GM18873 (cell line): ENCODE measurements around the gene NEDD9.

ENCODE experiments used
- ATAC-seq: cut with Tn5 transposase; IDR thresholded peaks from one replicate; pipeline ENCODE4 v1.9.1; 2021; ENCODE audit warnings: mild to moderate bottlenecking, moderate library complexity, moderate number of reproducible peaks; ENCODE audit not compliant: unreplicated experiment, low FRiP score

NEDD9 gene

DNA sequence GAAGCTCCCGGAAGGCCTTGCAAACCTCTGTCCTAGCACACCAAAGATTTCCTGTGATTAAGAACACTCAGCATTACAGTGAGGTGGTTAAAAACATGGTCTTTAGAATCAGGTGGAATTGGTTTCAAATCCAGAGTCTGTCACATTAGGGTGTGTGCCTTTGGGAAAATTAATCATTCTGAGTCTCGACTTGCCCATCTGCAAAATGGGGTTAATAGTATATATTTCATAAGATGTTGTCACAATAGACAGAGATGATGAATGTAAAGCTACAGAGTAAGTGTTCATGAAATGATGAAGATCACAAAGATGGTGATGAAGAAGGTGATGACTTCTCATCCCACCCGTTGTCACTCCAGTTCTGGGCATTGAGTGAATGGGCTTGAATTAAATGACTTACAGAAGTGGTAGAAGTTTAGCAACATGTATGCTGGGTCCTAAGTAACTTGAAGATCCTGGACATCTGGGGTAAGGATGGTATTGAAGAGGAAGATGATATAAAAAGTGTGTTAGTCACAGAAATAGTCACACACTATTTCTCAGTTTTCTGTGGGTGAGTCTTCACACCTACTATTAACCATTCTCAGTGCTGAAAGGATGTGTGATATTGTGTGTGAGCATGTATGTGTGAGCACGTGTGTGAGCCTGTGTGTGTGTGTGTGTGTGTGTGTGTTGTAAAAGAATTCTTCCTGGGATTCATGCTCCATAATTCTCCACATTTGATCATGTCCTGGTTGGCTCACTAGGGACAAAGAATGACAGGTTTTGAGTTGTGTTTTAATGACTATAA, 28.0 kb upstream of the NEDD9 start:
- no peak for ATAC-seq

DNA sequence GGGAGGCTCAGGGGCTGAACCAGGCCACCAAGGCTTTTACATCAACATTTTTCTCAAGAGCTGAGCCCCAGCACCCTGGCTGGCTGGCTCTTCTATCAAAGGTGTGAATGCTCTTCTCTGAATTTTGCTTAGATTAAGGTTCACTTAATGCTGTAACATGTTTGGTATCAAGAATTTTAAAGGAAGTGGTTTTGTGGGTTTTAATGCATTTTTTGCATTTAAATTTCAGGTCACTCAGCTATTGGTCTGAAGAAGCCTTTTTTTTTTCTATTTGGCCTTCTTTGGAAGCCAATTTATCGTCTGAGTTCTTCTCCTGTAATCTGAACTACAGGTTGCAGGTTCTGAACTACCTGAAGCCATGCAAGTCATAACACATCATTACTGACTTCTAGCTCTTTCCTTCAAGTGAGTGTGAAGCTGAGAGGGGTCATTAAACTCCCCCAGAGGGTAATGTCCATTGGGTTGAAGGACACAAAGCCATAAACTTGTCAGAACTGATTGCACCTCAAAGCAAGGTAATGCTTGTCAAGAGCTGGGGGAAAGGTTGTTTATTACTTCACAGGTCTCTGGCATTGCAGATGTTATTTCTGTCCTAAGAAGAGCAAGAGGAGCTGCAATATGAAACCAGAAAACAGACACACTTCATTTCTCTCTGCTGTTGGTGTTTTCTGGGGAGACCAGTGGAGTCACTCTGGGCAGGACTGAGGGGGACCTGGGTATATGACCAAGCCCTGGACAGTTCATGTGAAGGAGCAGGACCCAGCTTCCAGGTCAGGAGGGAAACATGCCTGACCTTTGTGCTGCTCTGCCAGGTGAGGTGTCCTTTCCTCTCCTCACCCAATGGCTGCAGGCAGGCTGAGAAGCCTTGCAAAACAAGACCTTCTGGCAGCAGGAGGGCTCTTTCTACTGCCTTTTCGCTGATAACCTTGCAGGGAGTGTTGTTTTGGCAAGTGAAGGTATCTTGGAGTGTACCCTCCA, 26.1 kb upstream of the NEDD9 start:
- ATAC-seq: no peak

DNA sequence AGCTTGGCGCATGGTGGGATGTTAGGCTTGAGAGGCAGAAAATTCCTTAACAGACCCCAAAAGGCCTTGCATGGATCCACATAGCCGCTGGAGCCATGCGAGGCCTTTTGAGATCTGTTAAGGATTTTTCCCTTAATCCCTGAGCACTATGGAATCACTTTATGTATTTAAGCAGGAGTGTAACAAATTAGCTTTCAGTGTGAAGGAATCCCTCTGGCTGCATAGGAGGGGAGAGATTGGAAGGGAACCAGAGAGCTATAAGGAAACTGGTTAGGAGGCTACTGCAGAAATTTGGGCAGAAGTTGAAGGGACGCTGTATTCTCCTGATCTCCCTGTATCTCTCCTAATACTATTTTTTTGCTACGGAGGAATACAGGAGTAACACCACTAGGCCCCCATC, 23.1 kb upstream of the NEDD9 start:
- ATAC-seq: no peak

DNA sequence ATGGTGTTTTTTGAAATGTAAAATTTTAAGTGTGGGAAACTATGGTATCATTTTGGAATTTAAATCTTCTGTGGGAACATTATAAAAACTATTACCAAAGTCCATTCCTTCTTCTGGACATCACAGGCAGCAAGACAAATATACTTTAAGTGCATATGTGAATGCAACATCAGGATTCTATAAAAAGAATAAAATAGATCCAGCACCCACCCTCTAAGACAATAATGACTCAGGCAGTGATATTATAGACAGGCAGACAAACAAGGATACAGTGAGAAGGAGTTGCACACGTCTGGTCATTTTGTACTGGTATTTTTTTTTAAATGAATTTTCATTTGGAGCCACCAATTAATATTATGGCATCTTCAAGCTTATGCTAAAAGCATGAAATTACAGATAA, 21.1 kb upstream of the NEDD9 start:
- ATAC-seq: no peak

DNA sequence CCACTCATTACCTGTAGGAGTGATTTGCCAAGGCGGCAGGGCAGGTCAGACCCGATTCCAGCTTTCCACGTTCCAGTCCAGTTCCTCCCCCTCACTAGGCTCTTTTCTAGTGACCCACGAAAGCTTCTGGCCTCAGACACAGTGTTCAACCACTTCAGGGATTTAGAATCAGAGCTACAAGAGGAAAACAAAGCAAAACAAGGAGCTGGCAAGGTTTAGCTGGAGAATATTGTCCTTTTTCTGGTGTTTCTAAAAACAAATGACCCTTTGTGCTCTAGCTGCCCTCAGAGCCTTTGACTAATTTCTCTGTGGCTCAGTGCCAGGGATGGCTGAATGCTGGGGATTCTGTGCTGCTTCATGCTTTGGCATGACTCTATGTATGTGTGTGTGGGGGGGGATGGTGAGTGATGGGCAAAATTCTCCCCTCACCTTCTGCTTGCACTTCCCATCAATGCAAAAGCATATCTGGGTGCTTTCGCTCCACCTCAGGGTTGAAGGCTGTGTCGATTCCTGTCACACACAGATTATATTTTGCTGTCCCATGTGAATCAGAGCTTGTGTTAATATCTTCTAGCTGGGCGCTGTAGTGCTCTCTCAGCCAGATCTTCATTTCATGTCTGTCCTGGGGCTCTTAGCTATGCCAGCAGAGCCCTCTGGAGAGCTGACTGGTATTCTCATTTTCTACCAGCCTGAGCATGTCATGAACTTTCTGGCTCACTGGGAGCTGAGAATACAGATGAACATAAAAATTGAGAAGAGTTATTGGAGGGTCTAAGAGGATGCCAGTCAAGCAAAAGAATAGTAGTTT, 19.3 kb upstream of the NEDD9 start:
- ATAC-seq: no peak

DNA sequence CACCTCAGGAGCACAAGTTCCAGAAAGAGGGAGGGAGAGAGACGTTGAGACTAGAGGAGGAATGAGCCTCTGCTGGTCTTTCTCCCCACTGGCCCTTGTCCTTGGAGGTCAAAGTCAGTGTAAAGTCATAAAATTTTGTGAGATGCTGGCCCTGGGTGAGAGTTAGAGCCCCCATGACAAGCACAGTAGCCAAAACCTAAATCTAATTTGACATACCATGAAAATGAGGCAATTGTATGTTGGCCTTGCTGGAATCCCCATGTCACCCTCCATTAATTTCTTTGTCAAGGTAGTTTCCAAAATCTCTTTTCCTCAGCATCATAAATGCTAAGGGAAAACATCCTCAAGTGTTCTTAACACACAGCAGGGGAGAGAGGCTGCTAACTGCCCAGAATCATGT, 17.6 kb upstream of the NEDD9 start:
- no peak for ATAC-seq

DNA sequence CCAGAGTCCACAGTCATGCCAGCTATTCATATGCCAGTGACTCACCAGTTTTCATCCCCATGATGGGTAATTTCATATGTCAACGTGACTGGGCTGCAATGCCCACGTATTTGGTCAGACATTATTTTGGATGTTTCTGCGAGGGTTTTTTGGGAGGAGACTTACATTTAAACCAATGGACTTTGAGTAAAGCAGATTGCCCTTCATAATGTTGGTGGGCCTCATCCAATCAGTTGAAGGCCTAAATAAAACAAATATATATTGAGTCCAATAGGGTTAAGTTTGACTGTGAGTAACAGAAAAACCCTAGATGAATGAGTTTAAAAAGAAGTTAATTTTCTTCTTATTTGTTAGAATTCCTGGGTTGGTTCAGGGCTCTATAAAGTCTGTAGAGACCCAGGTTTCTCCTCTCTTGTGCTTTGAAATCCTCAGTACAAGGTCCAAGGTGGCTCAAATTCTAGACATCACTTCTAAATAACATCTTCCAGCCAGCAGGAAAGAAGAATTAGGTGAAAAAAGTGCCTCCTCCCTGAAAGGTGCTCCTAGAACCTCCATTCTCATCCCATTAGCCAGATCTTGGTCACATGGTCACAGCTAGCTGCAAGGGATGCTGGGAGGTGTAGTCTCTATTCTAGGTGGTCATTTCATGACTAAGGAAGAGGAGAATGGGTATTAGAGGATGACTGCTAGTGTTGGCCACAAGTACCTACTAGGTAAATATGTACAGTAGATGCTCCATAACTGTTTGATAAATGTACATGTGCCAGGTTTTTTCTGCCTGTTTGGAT, 16.7 kb upstream of the NEDD9 start:
- no peak for ATAC-seq

DNA sequence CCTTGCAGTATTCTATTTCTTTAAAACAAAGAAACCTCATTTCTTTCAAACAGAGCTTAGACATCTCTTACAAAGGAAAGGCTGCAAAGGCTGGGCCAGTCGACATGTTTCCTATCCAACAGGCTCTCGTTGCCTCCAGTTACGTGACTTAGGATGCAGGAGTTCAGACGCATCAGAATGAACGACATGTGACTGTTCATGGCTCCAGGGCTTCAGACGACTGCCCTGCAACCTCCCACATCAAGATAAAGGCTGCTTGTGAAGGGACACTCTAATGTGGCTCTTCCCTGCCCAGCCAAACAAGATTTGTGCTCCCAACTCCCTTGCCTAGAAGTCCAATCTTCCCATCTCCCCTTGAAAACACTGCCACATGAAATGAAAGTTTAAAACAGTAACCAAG, 14.3 kb upstream of the NEDD9 start:
- ATAC-seq: no peak

DNA sequence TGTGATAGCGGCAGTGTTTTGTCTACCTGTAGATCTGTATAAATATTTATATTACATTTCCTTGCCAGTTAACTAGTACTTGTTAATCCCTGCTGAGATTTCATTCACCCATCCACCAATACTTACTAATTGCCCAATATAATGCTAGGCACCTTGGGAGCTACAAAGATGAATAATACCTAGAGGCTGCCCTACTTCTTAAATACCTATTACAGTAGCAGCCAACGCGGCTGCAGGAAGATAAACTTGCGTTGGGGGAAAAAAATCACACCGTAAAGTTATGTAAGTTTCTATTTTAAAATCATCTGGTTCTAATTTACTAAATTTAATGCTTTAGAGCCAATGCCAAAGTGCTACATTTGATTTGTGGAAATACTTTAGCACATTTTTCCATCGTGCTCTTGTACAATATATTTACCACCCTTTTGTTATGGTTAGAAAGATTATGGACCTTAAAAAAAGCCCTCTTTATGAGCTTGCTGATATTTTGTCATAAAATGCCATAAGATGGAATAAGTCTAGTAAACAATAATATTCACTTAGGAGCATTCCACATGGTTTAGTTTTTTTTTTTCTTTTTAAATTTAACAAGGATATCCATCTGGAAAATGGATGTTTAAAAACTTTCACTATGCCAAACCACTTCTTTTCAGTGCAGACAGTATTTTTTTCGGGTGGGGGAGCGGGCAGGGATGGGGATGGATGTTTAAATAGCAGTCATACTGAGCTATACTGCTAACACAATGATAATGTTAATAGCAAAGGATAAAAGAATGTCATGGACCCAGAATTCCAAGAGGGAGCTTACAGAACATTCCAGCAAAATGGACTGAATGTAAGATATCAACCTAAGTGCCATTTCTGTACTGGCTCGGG, 13.2 kb upstream of the NEDD9 start:
- ATAC-seq: no peak

DNA sequence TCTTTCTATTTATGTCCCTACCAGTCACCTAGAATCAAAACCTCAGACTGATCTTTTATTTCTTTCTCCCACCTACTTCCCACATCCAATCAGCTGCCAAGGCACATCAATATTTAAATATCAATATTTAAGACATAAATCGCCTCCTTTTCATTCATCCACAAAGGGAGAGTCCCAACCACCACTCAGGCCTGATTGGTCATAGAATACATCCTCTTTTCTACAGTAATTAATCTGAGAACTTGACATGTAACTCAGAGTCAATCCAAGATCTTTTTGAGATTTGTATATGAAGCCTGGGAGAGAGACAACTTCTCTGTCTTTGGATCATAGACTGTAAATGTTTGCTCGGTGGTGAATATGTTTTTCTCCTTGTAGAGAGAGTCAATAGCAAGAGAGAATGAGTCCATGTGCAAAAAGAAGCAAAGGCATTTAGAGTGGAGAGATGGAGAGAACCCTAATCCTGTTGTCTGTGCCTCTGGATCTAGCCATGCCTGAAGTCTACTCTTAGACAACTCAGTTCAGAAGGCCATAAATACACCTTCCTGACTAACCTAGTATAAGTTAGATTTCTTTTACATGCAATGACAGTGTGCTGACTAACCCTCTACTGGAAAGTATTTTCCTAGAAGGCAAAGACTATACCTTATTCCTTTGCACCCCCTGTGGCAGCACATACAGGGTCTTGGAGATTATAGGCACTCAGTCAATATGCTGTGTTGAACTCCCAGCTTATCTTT, 12.1 kb upstream of the NEDD9 start:
- ATAC-seq: no peak

DNA sequence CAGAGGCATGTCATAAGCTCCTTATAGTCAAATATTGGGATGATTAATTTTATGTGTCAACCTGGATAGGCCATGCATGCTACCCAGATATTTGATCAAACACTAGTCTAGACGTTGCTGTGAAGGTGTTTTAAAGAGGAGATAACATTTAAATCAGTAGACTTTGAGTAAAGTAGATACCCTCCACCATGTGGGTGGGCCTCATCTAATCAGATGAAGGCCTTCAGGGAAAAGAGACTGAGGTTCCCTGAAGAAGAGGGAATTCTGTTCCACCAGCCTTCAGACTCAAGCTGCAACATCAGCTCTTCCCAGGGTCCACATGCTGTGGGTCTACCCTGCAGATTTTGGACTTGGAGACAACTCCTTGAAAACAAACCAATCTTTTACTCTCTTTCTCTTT, 11.4 kb upstream of the NEDD9 start:
- no peak for ATAC-seq

DNA sequence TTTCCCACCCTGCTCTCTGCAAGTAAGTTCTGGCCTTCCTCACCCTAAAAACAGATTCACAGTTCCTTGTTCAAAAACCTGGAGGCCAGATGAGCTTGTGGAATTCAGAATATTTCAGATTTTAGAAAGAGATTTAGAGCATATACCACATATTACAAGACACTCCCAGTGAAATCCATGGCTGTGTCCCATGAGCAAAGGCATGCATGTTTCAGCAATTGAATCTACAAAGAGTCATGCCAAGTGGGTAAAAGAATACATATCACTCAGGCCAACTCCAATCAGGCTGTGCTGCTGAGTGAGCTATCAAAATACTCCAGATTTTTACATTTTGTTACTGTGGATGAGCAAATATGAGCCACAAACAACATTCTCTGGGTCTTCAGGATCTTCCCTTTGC, 10.2 kb upstream of the NEDD9 start:
- ATAC-seq: no peak

DNA sequence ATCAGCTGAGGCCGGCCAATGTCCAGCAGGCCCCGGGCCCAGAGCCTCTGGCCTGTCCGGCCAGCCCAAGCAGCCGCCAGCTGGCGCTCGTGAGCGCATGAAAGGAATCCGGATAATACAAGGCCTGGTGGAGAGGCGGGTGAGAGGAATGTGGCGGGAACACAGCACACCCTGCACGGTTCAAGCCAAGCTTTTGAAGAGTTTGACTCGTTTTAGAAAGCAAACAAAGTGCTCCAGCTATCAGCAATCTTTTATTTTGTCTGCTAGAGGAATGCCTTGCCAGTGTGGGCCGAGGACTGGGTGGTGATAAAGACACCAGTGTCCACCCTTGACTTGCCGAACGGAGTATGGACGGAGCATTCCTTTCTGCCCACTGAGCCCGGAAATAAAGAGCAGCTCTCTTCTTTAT, 9.3 kb upstream of the NEDD9 start:
- no peak for ATAC-seq

DNA sequence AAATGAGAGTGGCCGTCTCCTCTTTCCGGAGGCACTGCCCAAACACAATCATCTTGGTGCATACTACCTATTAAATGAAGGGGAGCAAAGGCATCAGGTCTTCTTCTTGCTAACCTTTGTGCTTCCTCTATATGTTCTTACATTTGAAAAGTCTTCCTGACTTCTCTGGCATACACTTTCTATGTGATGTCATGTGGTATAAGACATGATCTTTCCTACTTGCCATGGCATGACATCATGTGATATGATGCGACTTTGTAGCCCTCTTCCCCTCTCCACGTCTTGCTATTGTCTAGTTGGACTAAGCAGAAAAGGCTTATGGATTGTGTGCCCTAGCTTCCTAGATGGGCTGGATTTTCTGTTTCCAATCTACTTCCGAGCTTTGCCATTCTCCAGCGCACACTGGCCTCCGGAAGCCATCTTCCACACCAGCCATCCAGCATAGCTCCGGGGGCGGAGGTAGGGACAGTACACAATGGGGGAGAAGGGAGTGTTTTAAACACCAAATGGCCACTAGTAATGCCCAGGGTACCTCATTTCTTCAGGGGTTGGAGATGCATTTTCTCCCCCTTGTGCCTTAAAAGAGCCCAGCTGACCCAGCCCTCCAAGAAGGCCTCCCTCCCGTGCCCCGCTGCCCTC, 8.8 kb upstream of the NEDD9 start:
- no peak for ATAC-seq

DNA sequence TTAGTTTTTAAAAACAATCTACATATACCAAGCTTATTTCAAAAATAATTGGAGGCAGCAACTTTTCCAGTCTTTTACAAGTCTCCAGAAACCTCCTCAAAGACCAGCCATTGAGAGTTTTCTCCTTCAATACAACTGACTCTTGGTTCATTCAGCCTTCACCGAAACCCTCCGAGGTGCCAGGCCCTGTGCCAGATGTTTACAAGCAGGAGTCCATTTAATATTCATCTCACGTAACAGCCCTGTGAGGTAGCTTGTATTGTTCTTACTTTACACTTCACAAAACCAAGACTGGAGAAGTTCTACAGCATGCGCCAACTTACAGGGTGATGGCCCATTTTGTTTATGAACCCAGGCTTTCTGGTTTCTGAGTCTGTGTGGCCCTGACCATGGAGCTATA, 5.5 kb upstream of the NEDD9 start:
- no peak for ATAC-seq

DNA sequence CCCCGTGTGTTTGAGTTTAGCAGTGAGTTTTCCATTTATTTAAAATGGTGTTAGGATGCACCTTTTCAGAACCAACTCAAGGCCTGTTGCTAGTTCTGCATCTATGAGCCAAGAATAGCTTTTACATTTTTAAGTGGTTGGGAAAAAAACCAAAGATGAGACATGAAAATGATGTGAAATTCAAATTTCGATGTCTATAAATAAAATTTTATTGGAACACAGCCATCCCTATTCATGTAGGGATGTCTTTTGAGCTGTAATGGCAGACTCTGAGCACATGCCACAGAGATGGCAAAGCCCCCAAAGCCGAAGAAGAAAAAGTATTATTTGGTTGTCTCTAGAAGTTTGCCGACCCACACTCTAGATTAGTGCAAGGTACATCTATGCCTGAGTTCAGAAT, 5.0 kb upstream of the NEDD9 start:
- ATAC-seq: no peak

DNA sequence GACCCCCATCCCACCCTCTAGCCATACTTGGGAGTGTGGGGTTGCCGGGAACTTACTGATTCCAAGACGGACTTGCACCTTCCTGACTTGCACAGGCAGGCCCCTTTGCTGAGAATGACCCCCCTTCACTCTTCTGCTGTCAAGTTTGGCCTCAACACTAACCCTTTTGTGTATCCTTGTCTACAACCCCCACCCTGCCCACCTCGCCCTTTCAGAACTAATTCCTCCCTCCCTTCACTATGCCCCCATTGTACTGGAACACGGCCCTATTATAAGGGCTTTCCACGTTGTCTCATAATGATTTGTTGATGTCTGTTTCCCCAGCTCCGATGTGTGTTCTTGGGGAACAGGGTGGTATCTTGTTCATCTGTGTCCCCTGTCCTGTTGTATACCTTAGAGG, 4.4 kb upstream of the NEDD9 start:
- no peak for ATAC-seq
